Measurements from ENCODE around the gene PXMP4. TPM values are rescaled to one million over a fixed set of nuclear protein-coding genes. Genes with fewer than 3 reads are reported as not detected.
A peak's percentile ranks its signal among the peaks of the same experiment; 100 is the strongest.

PXMP4 gene
- total and polyA plus RNA-seq, 2 of the 4 experiments (the other 2 are of a cell fraction): 3.6 to 7.1 TPM

GRCh38 chr20:33667245-33667675 lies 52.9 kb downstream of the PXMP4 start:
- DNase-seq (no peak), ATAC-seq (ENCODE audit: low read depth) (no peak)
- Histone ChIP-seq H2BK5ac (ENCODE audit: low read depth, low read length, poor library complexity, severe bottlenecking) (no peak overlapping the region), H2BK15ac (ENCODE audit: low read depth, low read length) (no peak overlapping the region), H2BK20ac (ENCODE audit: low read depth, low read length) (no peak overlapping the region), H2AK9ac (replicated peaks; ENCODE audit: low read depth, low read length, poor library complexity) (peak overlapping the region; percentile 76), H3K27me3 (ENCODE audit: control insufficient read depth, insufficient read depth, low read length) (no peaks in the 10 kb centered on the region), H3K9ac (ENCODE audit: low read depth, low read length) (0 out of 2 replicates have a peak overlapping the region, but pooled peaks have one; percentile 6), H2BK120ac (ENCODE audit: low read depth, low read length) (no peak overlapping the region), H3K36me3 (ENCODE audit: control insufficient read depth, insufficient read depth, low read length) (peaks cover 13% of the 10 kb centered on the region), H3K4ac (ENCODE audit: low read depth, low read length) (peak overlapping the region; percentile 60), H3K27ac (ENCODE audit: insufficient read depth, low read length) (peak overlapping the region; percentile 25; the same call in 1 of the 2 replicates), H3K4me1 (ENCODE audit: control insufficient read depth, insufficient read depth, low read length) (peaks cover 19% of the 10 kb centered on the region), H2AFZ (replicated peaks; ENCODE audit: low read length, poor library complexity) (peak overlapping the region; percentile 86), H4K5ac (ENCODE audit: low read depth, low read length) (no peak overlapping the region), H3K23ac (ENCODE audit: low read depth, low read length) (no peak overlapping the region), H3K18ac (ENCODE audit: low read depth, low read length) (no peak overlapping the region), H3K4me3 (ENCODE audit: insufficient read depth, low read depth, low read length) (peak overlapping the region; percentile 29), H3K4me2 (ENCODE audit: low read depth, low read length) (peak overlapping the region; percentile 55), H3K9me1 (ENCODE audit: insufficient read depth, low read length) (peaks cover 28% of the 10 kb centered on the region), H3K14ac (replicated peaks; ENCODE audit: low read depth, low read length) (no peak overlapping the region), H3K79me1 (ENCODE audit: low read depth in 1 of 2, low read length in 2 of 2) (peaks cover 10 to 68% of the 10 kb centered on the region in 2 experiments; a peak in 3 of 4 replicates), H3K9me3 (ENCODE audit: control insufficient read depth, insufficient read depth, low read length) (no peaks in the 10 kb centered on the region), H2AK5ac (ENCODE audit: low read depth, low read length) (no peak overlapping the region; the same call in 1 of the 2 replicates), H4K91ac (ENCODE audit: insufficient read depth, low read depth, low read length) (no peak overlapping the region), H3K56ac (ENCODE audit: extremely low read depth, insufficient read depth, low read length) (no peak overlapping the region), H4K20me1 (ENCODE audit: insufficient read depth, low read length) (0 out of 2 replicates have a peak, but pooled peaks cover 9% of the 10 kb centered on the region), H4K8ac (ENCODE audit: low read depth in 2 of 2, low read length in 2 of 2) (peak overlapping the region in 1 of 2 experiments; percentile 50; a peak in 2 of 4 replicates)
- ChIA-PET POLR2A (ENCODE audit: unreplicated experiment) (interaction anchor here (1.0 kb wide), 1 partner anchor 53 kb away, joined by 3 read pairs; no protein-coding TSS in a partner anchor), CTCF (interaction anchor here (0.6 kb wide), 1 partner anchor 13 kb away, joined by 6 read pairs; no protein-coding TSS in a partner anchor)
- no TSS peak for BruUV-seq (replicated peaks)
- WGBS, 2 experiments (ENCODE audit: extremely low coverage in 2 of 2, insufficient read length in 1 of 2): 42% methylated on average over 47 of the region's 55 CpGs; no CpG with 5 or more reads in 1 of the 2 experiments
- in situ Hi-C loops (cut with MboI; ENCODE audit: low sequenced_read_pairs) (no loop called here), intact Hi-C loops (cut with micrococcal nuclease) (loop anchor here (5.0 to 10.0 kb wide), 2 partner anchors 65 to 148 kb away; partner anchors contain the start of genes CHMP4B and ZNF341), dilution Hi-C loops (cut with HindIII; ENCODE audit: low sequenced_read_pairs, unreplicated experiment) (no loop called here)
- TF ChIP-seq RAD21 (IDR thresholded peaks at IDR 0.05; ENCODE audit: low read length): no peak
- no peak for TF ChIP-seq CEBPB (IDR thresholded peaks at IDR 0.05; ENCODE audit: low read depth, low read length)
- no peak for TF ChIP-seq MAZ (IDR thresholded peaks at IDR 0.05; ENCODE audit: borderline replicate concordance, low read depth, low read length)
- no peak for TF ChIP-seq FOS (IDR thresholded peaks at IDR 0.05; ENCODE audit: low read depth, low read length)
- no peak for TF ChIP-seq POLR2A (IDR thresholded peaks at IDR 0.05; ENCODE audit: low read depth, low read length)
- TF ChIP-seq CHD1 (IDR thresholded peaks at IDR 0.05; ENCODE audit: low read depth, low read length): no peak
- no peak for TF ChIP-seq NFE2L2 (IDR thresholded peaks at IDR 0.05; ENCODE audit: low read depth, low read length)
